Panc1 (cell line): ENCODE measurements around the gene APOB. TPM values are rescaled to one million over a fixed set of nuclear protein-coding genes. Genes with fewer than 3 reads are reported as not detected.

Source experiments
- ATAC-seq: fragments of 200-7000 bp; cut with Tn5 transposase; 2 replicates; pipeline ENCODE4 v1.9.1; 2020; ENCODE audit warnings: mild to moderate bottlenecking, moderate library complexity
- BruUV-seq: library from RNA; stranded (reverse); fragments of 400-500 nt; replicated peaks from 2 replicates; lab custom pipeline; 2021; lab: Mats Ljungman, UMichigan
- CTCF ChIA-PET: fragments of 300-600 bp; sonication (Branson Sonifier 250); formaldehyde crosslinking; loops from one replicate; lab custom pipeline; 2022; ENCODE audit warnings: antibody characterized with exemption; lab: Charles Lee
- POLR2A ChIA-PET: fragments of 300-600 bp; sonication (Branson Sonifier 250); formaldehyde crosslinking; loops from one replicate; lab custom pipeline; 2022; ENCODE audit warnings: antibody characterized with exemption; lab: Charles Lee
- DNase-seq: peaks from one replicate; pipeline ENCODE4 v3.0.0-alpha.2; 2010; ENCODE audit warnings: low read depth, low spot score
- H3K27ac ChIP-seq: 2 replicates; pipeline ENCODE4 v1.5.1; 2011; ENCODE audit warnings: mild to moderate bottlenecking, low read length, inconsistent platforms
- H3K27me3 ChIP-seq: fragments of 200-500 bp; sonication (Bioruptor generic); 2 replicates; pipeline ENCODE4 v1.6.0; 2014; ENCODE audit warnings: low read length, inconsistent platforms; ENCODE audit not compliant: control insufficient read depth, insufficient read depth
- H3K36me3 ChIP-seq: fragments of 200-500 bp; sonication (Bioruptor generic); 2 replicates; pipeline ENCODE4 v1.5.1; 2014; ENCODE audit warnings: inconsistent platforms, mild to moderate bottlenecking, low read length, moderate library complexity; ENCODE audit not compliant: control insufficient read depth, insufficient read depth
- H3K4me1 ChIP-seq: 2 replicates; pipeline ENCODE4 v1.5.1; 2011; ENCODE audit warnings: inconsistent platforms, mild to moderate bottlenecking, low read length, moderate library complexity; ENCODE audit not compliant: control insufficient read depth, insufficient read depth
- H3K4me3 ChIP-seq, 2 experiments: 2 replicates each; pipeline ENCODE4 v1.5.1; 2011 to 2012; ENCODE audit warnings: low read depth in 2 of 2, low read length in 2 of 2, mild to moderate bottlenecking in 2 of 2, inconsistent platforms in 1 of 2, moderate library complexity in 1 of 2
- H3K9me3 ChIP-seq: fragments of 200-500 bp; sonication (Bioruptor generic); 2 replicates; pipeline ENCODE4 v1.5.1; 2014; ENCODE audit warnings: low read depth, mild to moderate bottlenecking, inconsistent platforms, low read length, moderate library complexity; ENCODE audit not compliant: control insufficient read depth, insufficient read depth
- CTCF ChIP-seq: fragments of 450-650 bp; IDR thresholded peaks from 2 replicates; pipeline ENCODE4 v1.5.1; 2017; ENCODE audit warnings: mild to moderate bottlenecking
- POLR2AphosphoS5 ChIP-seq: IDR thresholded peaks from 2 replicates; pipeline ENCODE4 v1.6.1; 2012; ENCODE audit warnings: mild to moderate bottlenecking, low read depth, low read length, moderate library complexity
- REST ChIP-seq, 2 experiments: IDR thresholded peaks; 2 replicates each; pipeline ENCODE4 v1.6.1; 2011 to 2012; ENCODE audit warnings: low read depth in 2 of 2, control low read depth in 1 of 2, low read length in 1 of 2, mild to moderate bottlenecking in 1 of 2, moderate library complexity in 1 of 2; ENCODE audit not compliant: insufficient read depth in 1 of 2
- SIN3A ChIP-seq: IDR thresholded peaks from 2 replicates; pipeline ENCODE4 v1.6.1; 2012; ENCODE audit warnings: low read depth, mild to moderate bottlenecking, low read length, moderate library complexity, borderline replicate concordance; ENCODE audit not compliant: insufficient read depth
- TCF7L2 ChIP-seq: IDR thresholded peaks from 2 replicates; pipeline ENCODE4 v1.6.1; 2011; ENCODE audit warnings: mild to moderate bottlenecking, low read depth, low read length, inconsistent platforms
- in situ Hi-C: cut with HindIII; loops from 2 replicates; pipeline ENCODE4 v1.10.0; 2016; ENCODE audit warnings: low sequenced_read_pairs, low pct_unique_long_range_greater_than_20kb
- intact Hi-C: fragments of 100-400 bp; cut with micrococcal nuclease; formaldehyde crosslinking; loops from one replicate; pipeline ENCODE4 v1.10.0; 2022; ENCODE audit not compliant: unreplicated experiment
- total RNA-seq: library from RNA; stranded (reverse); gene quantifications from one replicate; pipeline ENCODE4 v1.2.1, GENCODE V29; 2021; ENCODE audit not compliant: unreplicated experiment

The APOB gene
- total RNA-seq, 1 experiment from 2014 or later: 1.2 TPM

- H3K4me1 ChIP-seq: no peaks in the 10 kb centered on the region
- CTCF ChIA-PET: no interaction called here
- no TSS peak for BruUV-seq
- H3K9me3 ChIP-seq: no peaks in the 10 kb centered on the region
- no peak for TF ChIP-seq SIN3A
- no peak for TF ChIP-seq REST (IDR thresholded peaks at IDR 0.05; ENCODE audit: insufficient read depth in 1 of 2, low read depth in 2 of 2, low read length in 1 of 2)
- no peak for TF ChIP-seq POLR2AphosphoS5
- no peak for TF ChIP-seq CTCF
- no peak for TF ChIP-seq TCF7L2
- no peak overlapping the region for H3K4me3 ChIP-seq
- H3K27ac ChIP-seq: no peak overlapping the region
- DNase-seq: no peak
- H3K36me3 ChIP-seq: no peaks in the 10 kb centered on the region
- H3K27me3 ChIP-seq: no peaks in the 10 kb centered on the region
- POLR2A ChIA-PET: no interaction called here
- in situ Hi-C loops: no loop called here
- no peak for ATAC-seq
- intact Hi-C loops: no loop called here
Observed at GRCh38 chr2:21015281-21015645, 28.6 kb downstream of the APOB start.

- no peak for TF ChIP-seq CTCF
- no peak for TF ChIP-seq SIN3A
- no peak for TF ChIP-seq TCF7L2
- no peak for TF ChIP-seq POLR2AphosphoS5
- TF ChIP-seq REST (IDR thresholded peaks at IDR 0.05; ENCODE audit: insufficient read depth in 1 of 2, low read depth in 2 of 2, low read length in 1 of 2): no peak
- no peak overlapping the region for H3K27ac ChIP-seq
- no peak overlapping the region for H3K4me3 ChIP-seq
- no TSS peak for BruUV-seq
- no peaks in the 10 kb centered on the region for H3K36me3 ChIP-seq
- no peaks in the 10 kb centered on the region for H3K9me3 ChIP-seq
- POLR2A ChIA-PET: no interaction called here
- intact Hi-C loops: no loop called here
- ATAC-seq (no peak), DNase-seq (no peak)
- H3K27me3 ChIP-seq: no peaks in the 10 kb centered on the region
- in situ Hi-C loops: no loop called here
- CTCF ChIA-PET: no interaction called here
- H3K4me1 ChIP-seq: no peaks in the 10 kb centered on the region
Observed at GRCh38 chr2:21014364-21015280, 29.3 kb downstream of the APOB start.
